ENCODE results near the gene GIMAP6.
"Not testable (repeated sequence)": the region's sequence is repeated elsewhere in the genome, so short reads cannot be mapped to it uniquely, and the experiment has no call there.

Gene GIMAP6

GRCh38 chr7:150631084-150631826 lies 930 bp downstream of the GIMAP6 start:
- Histone ChIP-seq H3K9me3 (ENCODE audit: low read length) (no peaks in the 10 kb centered on the region), H3K4me3 (ENCODE audit: low read length) (no peak overlapping the region), H3K36me3 (ENCODE audit: insufficient read depth, low read length) (no peaks in the 10 kb centered on the region), H3K4me1 (ENCODE audit: insufficient read depth, low read length) (no peaks in the 10 kb centered on the region), H2AFZ (ENCODE audit: low read depth, low read length) (no peak overlapping the region), H3K27me3 (ENCODE audit: insufficient read depth, low read length) (no peaks in the 10 kb centered on the region)

- Histone ChIP-seq H3K27me3 (ENCODE audit: insufficient read depth, low read length) (no peaks in the 10 kb centered on the region), H3K4me3 (ENCODE audit: low read length) (no peak overlapping the region), H3K36me3 (ENCODE audit: insufficient read depth, low read length) (no peaks in the 10 kb centered on the region), H3K4me1 (ENCODE audit: insufficient read depth, low read length) (no peaks in the 10 kb centered on the region), H3K9me3 (ENCODE audit: low read length) (no peaks in the 10 kb centered on the region), H2AFZ (ENCODE audit: low read depth, low read length) (no peak overlapping the region)
Observed at GRCh38 chr7:150629347-150629746, 2.8 kb downstream of the GIMAP6 start.

DNA sequence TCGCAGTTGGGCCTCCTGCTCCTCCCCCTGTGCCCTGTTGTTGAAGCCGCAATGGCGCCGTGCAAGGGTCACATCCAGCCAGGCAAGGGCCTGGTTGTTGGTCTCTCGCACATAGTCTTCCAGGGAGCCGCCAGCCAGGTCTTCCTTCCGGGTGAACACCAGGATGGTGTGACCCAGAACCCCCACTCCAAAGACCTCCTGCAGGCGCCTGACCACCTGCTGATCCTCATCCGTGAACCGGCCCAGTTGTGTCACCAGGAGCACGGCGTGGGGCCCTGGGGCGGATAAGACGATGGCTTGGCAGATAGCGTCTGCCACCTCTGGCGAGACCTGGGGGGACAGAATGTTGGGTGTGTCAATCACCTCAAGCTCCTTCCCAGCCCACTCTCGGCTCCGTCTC lies 4.2 kb downstream of the GIMAP6 start:
- no peaks in the 10 kb centered on the region for H3K27me3 ChIP-seq (ENCODE audit: insufficient read depth, low read length)

GRCh38 chr7:150626696-150627095 lies 5.5 kb downstream of the GIMAP6 start:
- no peaks in the 10 kb centered on the region for H3K36me3 ChIP-seq (ENCODE audit: insufficient read depth, low read length)
- H3K27me3 ChIP-seq (ENCODE audit: insufficient read depth, low read length): no peaks in the 10 kb centered on the region
- H2AFZ ChIP-seq (ENCODE audit: low read depth, low read length): no peak overlapping the region
- no peak overlapping the region for H3K4me3 ChIP-seq (ENCODE audit: low read length)
- no peaks in the 10 kb centered on the region for H3K4me1 ChIP-seq (ENCODE audit: insufficient read depth, low read length)
- no peaks in the 10 kb centered on the region for H3K9me3 ChIP-seq (ENCODE audit: low read length)

More for the DNA sequence above, 4.2 kb downstream of the GIMAP6 start:
- H2AFZ ChIP-seq (ENCODE audit: low read depth, low read length): no peak overlapping the region
- H3K9me3 ChIP-seq (ENCODE audit: low read length): no peaks in the 10 kb centered on the region
- H3K36me3 ChIP-seq (ENCODE audit: insufficient read depth, low read length): no peaks in the 10 kb centered on the region
- H3K4me3 ChIP-seq (ENCODE audit: low read length): no peak overlapping the region
- no peaks in the 10 kb centered on the region for H3K4me1 ChIP-seq (ENCODE audit: insufficient read depth, low read length)

- H3K36me3 ChIP-seq (ENCODE audit: insufficient read depth, low read length): no peaks in the 10 kb centered on the region
- H3K27me3 ChIP-seq (ENCODE audit: insufficient read depth, low read length): peaks cover 2% of the 10 kb centered on the region
- H3K4me1 ChIP-seq (ENCODE audit: insufficient read depth, low read length): no peaks in the 10 kb centered on the region
- H3K4me3 ChIP-seq (ENCODE audit: low read length): no peak overlapping the region
- H2AFZ ChIP-seq (ENCODE audit: low read depth, low read length): no peak overlapping the region
- H3K9me3 ChIP-seq (ENCODE audit: low read length): no peaks in the 10 kb centered on the region
Observed at GRCh38 chr7:150621376-150621775, 10.8 kb downstream of the GIMAP6 start.

- H3K4me1 ChIP-seq (ENCODE audit: insufficient read depth, low read length): no peaks in the 10 kb centered on the region
- H3K4me3 ChIP-seq (ENCODE audit: low read length): no peak overlapping the region
- no peaks in the 10 kb centered on the region for H3K9me3 ChIP-seq (ENCODE audit: low read length)
- no peaks in the 10 kb centered on the region for H3K36me3 ChIP-seq (ENCODE audit: insufficient read depth, low read length)
- H2AFZ ChIP-seq (ENCODE audit: low read depth, low read length): no peak overlapping the region
- H3K27me3 ChIP-seq (ENCODE audit: insufficient read depth, low read length): peaks cover 2% of the 10 kb centered on the region
Observed at GRCh38 chr7:150620617-150621371, 11.4 kb downstream of the GIMAP6 start.

GRCh38 chr7:150620061-150620460 lies 12.1 kb downstream of the GIMAP6 start:
- Histone ChIP-seq H2AFZ (ENCODE audit: low read depth, low read length) (no peak overlapping the region), H3K36me3 (ENCODE audit: insufficient read depth, low read length) (no peaks in the 10 kb centered on the region), H3K9me3 (ENCODE audit: low read length) (no peaks in the 10 kb centered on the region), H3K27me3 (ENCODE audit: insufficient read depth, low read length) (peaks cover 2% of the 10 kb centered on the region), H3K4me3 (ENCODE audit: low read length) (no peak overlapping the region), H3K4me1 (ENCODE audit: insufficient read depth, low read length) (no peaks in the 10 kb centered on the region)

DNA sequence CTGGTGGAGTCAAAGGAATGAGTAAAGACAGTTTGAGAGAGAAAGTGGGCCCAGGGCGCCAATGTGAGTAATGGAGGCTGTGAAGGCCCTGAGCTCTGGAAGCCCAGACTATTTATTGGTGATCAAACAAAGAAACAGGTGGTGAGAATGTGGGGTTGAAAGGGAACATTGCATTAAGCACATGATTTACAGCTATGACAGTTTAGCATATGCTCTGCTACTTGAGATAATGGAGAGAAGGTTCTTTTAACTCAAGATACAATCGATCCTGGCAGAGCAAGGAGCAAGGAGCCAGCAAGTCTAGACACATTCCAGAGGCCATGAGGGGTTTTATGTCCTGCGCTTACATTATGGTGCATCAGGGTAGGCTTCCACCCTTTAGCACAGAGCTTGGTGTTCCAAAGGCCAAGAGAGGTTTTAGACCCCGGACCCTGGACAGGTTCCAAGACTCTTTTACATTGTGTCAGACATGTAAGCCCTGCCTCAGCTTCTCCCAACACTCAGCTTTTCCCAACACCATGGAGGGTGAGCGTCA lies 16.9 kb downstream of the GIMAP6 start:
- H3K4me3 ChIP-seq (ENCODE audit: low read length); H3K27me3 ChIP-seq (ENCODE audit: insufficient read depth, low read length): not testable (repeated sequence)

GRCh38 chr7:150614426-150614825 lies 17.8 kb downstream of the GIMAP6 start:
- not testable (repeated sequence) for H3K4me1 ChIP-seq (ENCODE audit: insufficient read depth, low read length); H3K4me3 ChIP-seq (ENCODE audit: low read length); H2AFZ ChIP-seq (ENCODE audit: low read depth, low read length); H3K9me3 ChIP-seq (ENCODE audit: low read length); H3K36me3 ChIP-seq (ENCODE audit: insufficient read depth, low read length); H3K27me3 ChIP-seq (ENCODE audit: insufficient read depth, low read length)

More for the DNA sequence above, 16.9 kb downstream of the GIMAP6 start:
- not testable (repeated sequence) for H3K9me3 ChIP-seq (ENCODE audit: low read length); H3K36me3 ChIP-seq (ENCODE audit: insufficient read depth, low read length); H2AFZ ChIP-seq (ENCODE audit: low read depth, low read length); H3K4me1 ChIP-seq (ENCODE audit: insufficient read depth, low read length)

DNA sequence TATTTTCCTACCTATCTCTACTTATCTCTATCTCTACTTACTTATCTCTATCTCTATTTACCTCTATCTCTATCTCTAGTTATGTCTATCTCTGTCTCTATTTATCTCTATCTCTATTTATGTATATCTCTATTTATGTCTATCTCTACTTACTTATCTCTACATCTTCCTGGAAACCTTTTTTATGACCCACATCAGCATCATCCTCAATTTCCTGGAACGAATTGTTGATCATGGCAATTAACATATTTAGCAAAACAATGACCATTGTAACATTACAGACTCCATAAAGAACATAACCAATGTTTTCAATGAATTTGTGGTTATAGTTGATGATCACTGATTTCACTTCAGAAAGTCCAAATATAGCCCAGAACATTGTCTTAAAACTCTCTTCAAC lies 18.3 kb downstream of the GIMAP6 start:
- Histone ChIP-seq H3K4me1 (ENCODE audit: insufficient read depth, low read length) (no peaks in the 10 kb centered on the region), H3K36me3 (ENCODE audit: insufficient read depth, low read length) (no peaks in the 10 kb centered on the region), H2AFZ (ENCODE audit: low read depth, low read length) (no peak overlapping the region), H3K4me3 (ENCODE audit: low read length) (no peak overlapping the region), H3K9me3 (ENCODE audit: low read length) (no peaks in the 10 kb centered on the region), H3K27me3 (ENCODE audit: insufficient read depth, low read length) (no peaks in the 10 kb centered on the region)

GRCh38 chr7:150612925-150613324 lies 19.3 kb downstream of the GIMAP6 start:
- Histone ChIP-seq H3K9me3 (ENCODE audit: low read length) (no peaks in the 10 kb centered on the region), H3K4me3 (ENCODE audit: low read length) (no peak overlapping the region), H2AFZ (ENCODE audit: low read depth, low read length) (no peak overlapping the region), H3K27me3 (ENCODE audit: insufficient read depth, low read length) (no peaks in the 10 kb centered on the region), H3K4me1 (ENCODE audit: insufficient read depth, low read length) (no peaks in the 10 kb centered on the region), H3K36me3 (ENCODE audit: insufficient read depth, low read length) (no peaks in the 10 kb centered on the region)

DNA sequence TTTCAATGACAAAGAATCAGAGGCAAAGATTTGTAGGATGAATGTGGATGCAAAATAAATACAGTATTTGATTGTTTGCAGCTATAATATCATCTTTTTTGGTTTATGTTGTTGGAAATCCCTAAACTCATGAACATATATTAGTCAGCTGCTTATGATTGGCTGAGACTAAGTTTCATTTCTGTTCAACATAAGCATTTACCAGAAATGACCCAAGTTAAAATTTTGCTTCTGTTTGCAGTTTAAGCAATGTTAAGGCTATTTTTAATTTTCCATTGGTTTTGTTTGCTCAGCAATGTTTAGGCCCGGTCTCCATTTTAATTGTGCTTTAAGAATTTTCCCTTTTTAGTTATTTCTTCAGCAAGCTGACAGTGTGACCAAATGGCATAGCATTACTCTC lies 22.0 kb downstream of the GIMAP6 start:
- no peak overlapping the region for H3K4me3 ChIP-seq (ENCODE audit: low read length)
- no peaks in the 10 kb centered on the region for H3K9me3 ChIP-seq (ENCODE audit: low read length)
- H3K36me3 ChIP-seq (ENCODE audit: insufficient read depth, low read length): no peaks in the 10 kb centered on the region
- no peak overlapping the region for H2AFZ ChIP-seq (ENCODE audit: low read depth, low read length)
- H3K4me1 ChIP-seq (ENCODE audit: insufficient read depth, low read length): no peaks in the 10 kb centered on the region
- no peaks in the 10 kb centered on the region for H3K27me3 ChIP-seq (ENCODE audit: insufficient read depth, low read length)

- H3K4me3 ChIP-seq (ENCODE audit: low read length); H3K27me3 ChIP-seq (ENCODE audit: insufficient read depth, low read length); H3K4me1 ChIP-seq (ENCODE audit: insufficient read depth, low read length); H3K36me3 ChIP-seq (ENCODE audit: insufficient read depth, low read length); H3K9me3 ChIP-seq (ENCODE audit: low read length); H2AFZ ChIP-seq (ENCODE audit: low read depth, low read length): not testable (repeated sequence)
Observed at GRCh38 chr7:150603600-150603999, 28.6 kb downstream of the GIMAP6 start.
